Neural cell (in vitro differentiated cells): ENCODE data around the gene DSCAML1. TPM values are rescaled to one million over a fixed set of nuclear protein-coding genes. Genes with fewer than 3 reads are reported as not detected.
"Not testable (repeated sequence)": the region's sequence is repeated elsewhere in the genome, so short reads cannot be mapped to it uniquely, and the experiment has no call there.

Experiments used
- H2AFZ ChIP-seq: fragments of 200-600, 300-800 bp; sonication (generic), shearing (Covaris generic); 2 replicates; pipeline ENCODE4 v1.6.0; 2014; ENCODE audit warnings: low read depth, mild to moderate bottlenecking, antibody characterized with exemption, low read length, moderate library complexity
- H3F3A ChIP-seq: fragments of 200-600 bp; shearing (Covaris generic); 2 replicates; pipeline ENCODE4 v1.6.1; 2016; ENCODE audit warnings: mild to moderate bottlenecking, moderate library complexity, mixed read lengths, antibody characterized with exemption, low read length; ENCODE audit not compliant: insufficient read depth, poor library complexity, severe bottlenecking
- H3K27ac ChIP-seq: fragments of 200-600, 300-800 bp; sonication (generic), shearing (Covaris generic); 2 replicates; pipeline ENCODE4 v1.5.1; 2014; ENCODE audit warnings: mild to moderate bottlenecking, low read length, moderate library complexity
- H3K27me3 ChIP-seq: fragments of 300-800, 200-600 bp; sonication (generic), shearing (Covaris generic); 2 replicates; pipeline ENCODE4 v1.6.0; 2014; ENCODE audit warnings: mild to moderate bottlenecking, low read depth, low read length, moderate library complexity; ENCODE audit not compliant: insufficient read depth
- H3K36me3 ChIP-seq: fragments of 300-800, 200-600 bp; sonication (generic), shearing (Covaris generic); 2 replicates; pipeline ENCODE4 v1.5.1; 2014; ENCODE audit warnings: mild to moderate bottlenecking, antibody characterized with exemption, low read length, moderate library complexity; ENCODE audit not compliant: insufficient read depth
- H3K4me2 ChIP-seq: fragments of 300-800, 200-600 bp; sonication (generic), shearing (Covaris generic); 2 replicates; pipeline ENCODE4 v1.6.0; 2014; ENCODE audit warnings: mild to moderate bottlenecking, low read length
- H3K4me3 ChIP-seq: fragments of 300-800, 200-600 bp; sonication (generic), shearing (Covaris generic); 2 replicates; pipeline ENCODE4 v1.5.1; 2014; ENCODE audit warnings: mild to moderate bottlenecking, low read length, moderate library complexity
- H3K79me2 ChIP-seq: fragments of 200-600 bp; shearing (Covaris generic); replicated peaks from 2 replicates; pipeline ENCODE4 v1.6.0; 2014; ENCODE audit warnings: mild to moderate bottlenecking, low read length, moderate library complexity; ENCODE audit not compliant: insufficient read depth
- H3K9ac ChIP-seq: fragments of 300-800, 200-600 bp; sonication (generic), shearing (Covaris generic); 2 replicates; pipeline ENCODE4 v1.6.1; 2016; ENCODE audit warnings: mild to moderate bottlenecking, low read length, mixed read lengths
- H3K9me2 ChIP-seq: fragments of 200-600 bp; shearing (Covaris generic); 2 replicates; pipeline ENCODE4 v1.6.1; 2016; ENCODE audit warnings: mild to moderate bottlenecking, low read length, mixed read lengths; ENCODE audit not compliant: insufficient read depth
- H3K9me3 ChIP-seq: fragments of 200-600, 300-800 bp; sonication (generic), shearing (Covaris generic); 2 replicates; pipeline ENCODE4 v1.6.1; 2016; ENCODE audit warnings: mild to moderate bottlenecking, mixed run types, low read length, moderate library complexity, mixed read lengths
- H4K20me1 ChIP-seq: fragments of 200-600 bp; shearing (Covaris generic); 2 replicates; pipeline ENCODE4 v1.6.1; 2016; ENCODE audit warnings: mild to moderate bottlenecking, mixed run types; ENCODE audit not compliant: insufficient read depth
- EP300 ChIP-seq: fragments of 450-650 bp; conservative IDR thresholded peaks from 2 replicates; pipeline ENCODE4 v1.6.1; 2014; ENCODE audit warnings: antibody characterized with exemption, mild to moderate bottlenecking, moderate library complexity; ENCODE audit not compliant: poor library complexity, severe bottlenecking
- EZH2 ChIP-seq: fragments of 200-600, 300-800 bp; shearing (Covaris generic), sonication (generic); IDR thresholded peaks from 2 replicates; pipeline ENCODE4 v1.6.1; 2014; ENCODE audit warnings: antibody characterized with exemption, low read length, borderline replicate concordance, mild to moderate bottlenecking; ENCODE audit not compliant: insufficient read depth, poor library complexity, severe bottlenecking
- MXI1 ChIP-seq: fragments of 450-650 bp; conservative IDR thresholded peaks from 2 replicates; pipeline ENCODE4 v1.6.1; 2014; ENCODE audit warnings: antibody characterized with exemption, mild to moderate bottlenecking; ENCODE audit not compliant: poor library complexity, severe bottlenecking
- POLR2AphosphoS5 ChIP-seq: IDR thresholded peaks from 2 replicates; pipeline ENCODE4 v1.6.1; 2012
- RAD21 ChIP-seq: fragments of 450-650 bp; conservative IDR thresholded peaks from 2 replicates; pipeline ENCODE4 v1.6.1; 2014; ENCODE audit warnings: antibody characterized with exemption, mild to moderate bottlenecking, moderate library complexity
- SMC3 ChIP-seq: fragments of 450-650 bp; conservative IDR thresholded peaks from 2 replicates; pipeline ENCODE4 v1.6.1; 2014; ENCODE audit warnings: antibody characterized with exemption, mild to moderate bottlenecking, moderate library complexity; ENCODE audit not compliant: poor library complexity
- TAF1 ChIP-seq: IDR thresholded peaks from 2 replicates; pipeline ENCODE4 v1.6.1; 2012; ENCODE audit warnings: low read depth
- polyA plus RNA-seq: library from polyadenylated mRNA; depleted of rRNA; stranded (reverse); fragments of >200 nt; gene quantifications from 2 replicates; pipeline ENCODE4 v1.2.3, GENCODE V29; 2014
- TF ChIP-seq, protein P1 (sequence below): fragments of 450-650 bp; IDR thresholded peaks from 2 replicates; pipeline ENCODE4 v1.5.1; 2014; ENCODE audit warnings: antibody characterized with exemption, mild to moderate bottlenecking, moderate library complexity; ENCODE audit not compliant: poor library complexity, severe bottlenecking
- TF ChIP-seq, protein P2 (sequence below): IDR thresholded peaks from 2 replicates; pipeline ENCODE4 v1.6.1; 2012; ENCODE audit warnings: borderline replicate concordance

Gene DSCAML1
- polyA plus RNA-seq, 1 donor from 2014 or later: 1.3 TPM

DNA sequence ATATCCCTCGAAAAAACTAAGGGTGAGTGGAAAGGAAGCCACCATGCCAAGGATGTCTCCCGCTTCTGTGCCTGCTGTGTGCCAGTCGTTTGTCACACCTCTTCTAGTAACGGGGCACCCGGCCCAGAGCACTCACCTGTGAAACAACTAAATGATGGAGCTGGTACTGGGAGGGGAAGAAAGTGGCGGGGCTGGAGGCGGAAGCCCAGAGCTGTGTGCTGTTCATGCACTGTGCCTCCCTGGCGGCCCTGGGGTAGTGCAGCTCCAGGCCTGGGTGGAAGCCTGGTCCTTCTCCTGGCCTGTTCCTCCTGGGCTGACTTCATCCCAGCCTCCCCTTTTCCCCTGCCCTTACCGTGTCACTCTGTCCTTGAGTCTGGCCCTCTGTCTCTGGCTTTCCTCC, 339.2 kb downstream of the DSCAML1 start:
- H3K36me3 ChIP-seq: no peaks in the 10 kb centered on the region
- TF ChIP-seq, protein P1, sequence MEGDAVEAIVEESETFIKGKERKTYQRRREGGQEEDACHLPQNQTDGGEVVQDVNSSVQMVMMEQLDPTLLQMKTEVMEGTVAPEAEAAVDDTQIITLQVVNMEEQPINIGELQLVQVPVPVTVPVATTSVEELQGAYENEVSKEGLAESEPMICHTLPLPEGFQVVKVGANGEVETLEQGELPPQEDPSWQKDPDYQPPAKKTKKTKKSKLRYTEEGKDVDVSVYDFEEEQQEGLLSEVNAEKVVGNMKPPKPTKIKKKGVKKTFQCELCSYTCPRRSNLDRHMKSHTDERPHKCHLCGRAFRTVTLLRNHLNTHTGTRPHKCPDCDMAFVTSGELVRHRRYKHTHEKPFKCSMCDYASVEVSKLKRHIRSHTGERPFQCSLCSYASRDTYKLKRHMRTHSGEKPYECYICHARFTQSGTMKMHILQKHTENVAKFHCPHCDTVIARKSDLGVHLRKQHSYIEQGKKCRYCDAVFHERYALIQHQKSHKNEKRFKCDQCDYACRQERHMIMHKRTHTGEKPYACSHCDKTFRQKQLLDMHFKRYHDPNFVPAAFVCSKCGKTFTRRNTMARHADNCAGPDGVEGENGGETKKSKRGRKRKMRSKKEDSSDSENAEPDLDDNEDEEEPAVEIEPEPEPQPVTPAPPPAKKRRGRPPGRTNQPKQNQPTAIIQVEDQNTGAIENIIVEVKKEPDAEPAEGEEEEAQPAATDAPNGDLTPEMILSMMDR: no peak
- TF ChIP-seq TAF1 (no peak), EP300 (no peak), POLR2AphosphoS5 (no peak), SMC3 (no peak), EZH2 (no peak), MXI1 (no peak), RAD21 (no peak)
- TF ChIP-seq, protein P2, sequence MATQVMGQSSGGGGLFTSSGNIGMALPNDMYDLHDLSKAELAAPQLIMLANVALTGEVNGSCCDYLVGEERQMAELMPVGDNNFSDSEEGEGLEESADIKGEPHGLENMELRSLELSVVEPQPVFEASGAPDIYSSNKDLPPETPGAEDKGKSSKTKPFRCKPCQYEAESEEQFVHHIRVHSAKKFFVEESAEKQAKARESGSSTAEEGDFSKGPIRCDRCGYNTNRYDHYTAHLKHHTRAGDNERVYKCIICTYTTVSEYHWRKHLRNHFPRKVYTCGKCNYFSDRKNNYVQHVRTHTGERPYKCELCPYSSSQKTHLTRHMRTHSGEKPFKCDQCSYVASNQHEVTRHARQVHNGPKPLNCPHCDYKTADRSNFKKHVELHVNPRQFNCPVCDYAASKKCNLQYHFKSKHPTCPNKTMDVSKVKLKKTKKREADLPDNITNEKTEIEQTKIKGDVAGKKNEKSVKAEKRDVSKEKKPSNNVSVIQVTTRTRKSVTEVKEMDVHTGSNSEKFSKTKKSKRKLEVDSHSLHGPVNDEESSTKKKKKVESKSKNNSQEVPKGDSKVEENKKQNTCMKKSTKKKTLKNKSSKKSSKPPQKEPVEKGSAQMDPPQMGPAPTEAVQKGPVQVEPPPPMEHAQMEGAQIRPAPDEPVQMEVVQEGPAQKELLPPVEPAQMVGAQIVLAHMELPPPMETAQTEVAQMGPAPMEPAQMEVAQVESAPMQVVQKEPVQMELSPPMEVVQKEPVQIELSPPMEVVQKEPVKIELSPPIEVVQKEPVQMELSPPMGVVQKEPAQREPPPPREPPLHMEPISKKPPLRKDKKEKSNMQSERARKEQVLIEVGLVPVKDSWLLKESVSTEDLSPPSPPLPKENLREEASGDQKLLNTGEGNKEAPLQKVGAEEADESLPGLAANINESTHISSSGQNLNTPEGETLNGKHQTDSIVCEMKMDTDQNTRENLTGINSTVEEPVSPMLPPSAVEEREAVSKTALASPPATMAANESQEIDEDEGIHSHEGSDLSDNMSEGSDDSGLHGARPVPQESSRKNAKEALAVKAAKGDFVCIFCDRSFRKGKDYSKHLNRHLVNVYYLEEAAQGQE: no peak
- H2AFZ ChIP-seq: no peak overlapping the region

DNA sequence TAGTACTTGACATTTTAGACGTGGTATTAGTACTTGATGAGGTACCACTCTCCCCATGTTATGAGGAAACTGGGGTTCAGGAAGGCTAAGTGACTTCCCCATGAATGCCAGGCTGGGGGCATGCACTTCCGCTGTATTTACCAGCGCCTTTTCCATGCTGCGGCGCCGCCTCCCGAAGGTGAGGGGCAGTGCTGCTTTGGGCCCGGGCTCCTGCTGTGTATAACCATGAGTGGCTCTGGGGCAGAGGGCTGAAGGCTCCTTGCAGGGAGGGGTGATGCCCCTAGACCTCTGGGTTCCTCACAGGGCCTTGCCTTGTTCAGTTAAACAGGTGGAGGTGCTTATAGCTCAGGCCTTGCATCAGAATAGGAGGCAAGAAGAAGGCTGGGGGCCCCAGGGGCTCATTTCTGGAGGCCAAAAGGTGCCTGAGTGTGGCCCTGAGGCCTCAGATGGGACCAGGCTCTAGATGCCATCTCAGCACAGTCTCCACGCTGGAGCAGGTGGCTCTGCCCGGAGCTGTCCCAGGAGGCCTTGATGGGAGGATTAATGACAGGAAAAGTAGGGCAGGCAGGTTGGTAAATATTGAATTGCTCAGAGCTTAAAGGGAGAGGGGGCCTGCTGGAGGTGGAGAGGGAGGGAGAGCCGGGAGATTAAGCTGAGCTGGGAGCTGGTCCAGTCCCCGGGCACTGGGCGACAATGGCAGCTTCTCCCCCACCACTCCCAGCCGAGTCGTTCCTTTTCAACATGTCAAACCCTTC, 339.8 kb downstream of the DSCAML1 start:
- H2AFZ ChIP-seq: no peak overlapping the region
- H3K4me3 ChIP-seq: no peak overlapping the region
- H3K4me2 ChIP-seq: no peak overlapping the region
- H3K36me3 ChIP-seq: no peaks in the 10 kb centered on the region
- H3K9me2 ChIP-seq: no peaks in the 10 kb centered on the region
- no peak overlapping the region for H3K9ac ChIP-seq
- TF ChIP-seq EP300 (no peak), MXI1 (no peak), POLR2AphosphoS5 (no peak), TAF1 (no peak), RAD21 (no peak), SMC3 (no peak), EZH2 (no peak)
- TF ChIP-seq, protein P2: no peak
- TF ChIP-seq, protein P1: no peak
- H3K9me3 ChIP-seq: no peaks in the 10 kb centered on the region
- H3K27ac ChIP-seq: no peak overlapping the region
- no peaks in the 10 kb centered on the region for H4K20me1 ChIP-seq
- H3F3A ChIP-seq: no peaks in the 10 kb centered on the region
- H3K79me2 ChIP-seq: no peaks in the 10 kb centered on the region
- H3K27me3 ChIP-seq: no peaks in the 10 kb centered on the region

More for the DNA sequence above, 339.2 kb downstream of the DSCAML1 start:
- Histone ChIP-seq H3K79me2 (no peaks in the 10 kb centered on the region), H3K9me3 (no peaks in the 10 kb centered on the region), H3K9me2 (no peaks in the 10 kb centered on the region), H3K9ac (no peak overlapping the region), H3K27me3 (no peaks in the 10 kb centered on the region), H3K4me2 (no peak overlapping the region), H3K27ac (no peak overlapping the region), H3K4me3 (no peak overlapping the region), H4K20me1 (no peaks in the 10 kb centered on the region), H3F3A (no peaks in the 10 kb centered on the region)

DNA sequence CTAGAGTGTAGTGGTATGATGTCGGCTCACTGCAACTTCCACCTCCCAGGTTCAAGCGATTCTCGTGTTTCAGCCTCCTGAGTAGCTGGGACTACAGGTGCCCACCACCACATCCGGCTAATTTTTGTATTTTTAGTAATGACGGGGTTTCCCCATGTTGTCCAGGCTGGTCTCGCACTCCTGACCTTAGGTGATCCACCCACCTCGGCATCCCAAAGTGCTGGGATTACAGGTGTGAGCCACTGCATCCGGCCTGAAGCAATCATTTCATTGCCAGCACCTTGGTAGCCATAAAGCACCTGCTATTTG, 340.3 kb downstream of the DSCAML1 start:
- H3K27ac ChIP-seq: not testable (repeated sequence)

More for the DNA sequence above, 340.3 kb downstream of the DSCAML1 start:
- H3K4me2 ChIP-seq, H3K9ac ChIP-seq, H4K20me1 ChIP-seq, H3K9me2 ChIP-seq, H3K4me3 ChIP-seq, H3K79me2 ChIP-seq, H3F3A ChIP-seq, H2AFZ ChIP-seq, H3K36me3 ChIP-seq, H3K9me3 ChIP-seq, H3K27me3 ChIP-seq: not testable (repeated sequence)
